Measurements from ENCODE around the gene MEIS1.
A peak's percentile ranks its signal among the peaks of the same experiment; 100 is the strongest.

MEIS1 gene

GRCh38 chr2:66569974-66570373, 135.0 kb downstream of the MEIS1 start:
- Histone ChIP-seq H4K20me1 (ENCODE audit: control insufficient read depth, insufficient read depth, low read depth, low read length) (no peaks in the 10 kb centered on the region), H3K4me1 (ENCODE audit: control insufficient read depth, low read length) (peaks cover 46% of the 10 kb centered on the region), H3K9me3 (ENCODE audit: control insufficient read depth, insufficient read depth, low read length) (no peaks in the 10 kb centered on the region), H3K4me3 (ENCODE audit: low read length) (peak overlapping the region; percentile 9; the same call in 1 of the 2 replicates), H3K4me2 (ENCODE audit: low read length) (peak overlapping the region; percentile 36), H3K27me3 (ENCODE audit: control insufficient read depth, low read length) (no peaks in the 10 kb centered on the region; the same call in 1 of the 2 replicates), H3K36me3 (ENCODE audit: control insufficient read depth, low read length) (no peaks in the 10 kb centered on the region), H3K27ac (ENCODE audit: low read depth, low read length) (peak overlapping the region; percentile 20), H3K79me2 (ENCODE audit: control insufficient read depth, low read length) (no peaks in the 10 kb centered on the region), H3K9me2 (replicated peaks; ENCODE audit: control insufficient read depth, low read length) (no peaks in the 10 kb centered on the region), H3F3A (ENCODE audit: control insufficient read depth, insufficient read depth) (0 out of 2 replicates have a peak, but pooled peaks cover 2% of the 10 kb centered on the region)
- TF ChIP-seq, protein P1, sequence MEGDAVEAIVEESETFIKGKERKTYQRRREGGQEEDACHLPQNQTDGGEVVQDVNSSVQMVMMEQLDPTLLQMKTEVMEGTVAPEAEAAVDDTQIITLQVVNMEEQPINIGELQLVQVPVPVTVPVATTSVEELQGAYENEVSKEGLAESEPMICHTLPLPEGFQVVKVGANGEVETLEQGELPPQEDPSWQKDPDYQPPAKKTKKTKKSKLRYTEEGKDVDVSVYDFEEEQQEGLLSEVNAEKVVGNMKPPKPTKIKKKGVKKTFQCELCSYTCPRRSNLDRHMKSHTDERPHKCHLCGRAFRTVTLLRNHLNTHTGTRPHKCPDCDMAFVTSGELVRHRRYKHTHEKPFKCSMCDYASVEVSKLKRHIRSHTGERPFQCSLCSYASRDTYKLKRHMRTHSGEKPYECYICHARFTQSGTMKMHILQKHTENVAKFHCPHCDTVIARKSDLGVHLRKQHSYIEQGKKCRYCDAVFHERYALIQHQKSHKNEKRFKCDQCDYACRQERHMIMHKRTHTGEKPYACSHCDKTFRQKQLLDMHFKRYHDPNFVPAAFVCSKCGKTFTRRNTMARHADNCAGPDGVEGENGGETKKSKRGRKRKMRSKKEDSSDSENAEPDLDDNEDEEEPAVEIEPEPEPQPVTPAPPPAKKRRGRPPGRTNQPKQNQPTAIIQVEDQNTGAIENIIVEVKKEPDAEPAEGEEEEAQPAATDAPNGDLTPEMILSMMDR (IDR thresholded peaks at IDR 0.05; ENCODE audit: low read depth, low read length, poor library complexity, severe bottlenecking), result no peak
- no peak for TF ChIP-seq EZH2phosphoT487 (IDR thresholded peaks at IDR 0.05; ENCODE audit: borderline replicate concordance, low read length)

DNA sequence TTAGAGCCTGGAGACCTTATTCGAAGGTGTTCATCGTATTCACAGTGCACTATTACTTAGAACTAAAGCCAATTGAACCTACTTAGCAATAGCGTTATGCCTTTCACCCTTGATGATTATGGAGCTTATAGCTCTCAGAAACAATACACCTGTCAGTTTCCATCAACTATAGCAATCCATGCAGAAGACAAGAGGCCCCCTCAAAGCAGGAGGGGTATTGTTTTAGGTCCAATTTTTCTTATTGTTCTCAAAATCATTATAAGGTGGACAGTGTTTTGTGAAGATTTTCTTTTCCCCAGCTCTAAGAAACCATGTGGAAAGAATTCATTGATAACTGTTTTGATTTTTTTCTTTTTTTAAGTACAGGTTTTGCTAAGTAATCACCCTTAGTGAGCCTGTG, 135.5 kb downstream of the MEIS1 start:
- Histone ChIP-seq H3K4me3 (ENCODE audit: low read length) (no peak overlapping the region), H3K4me1 (ENCODE audit: control insufficient read depth, low read length) (peaks cover 51% of the 10 kb centered on the region), H4K20me1 (ENCODE audit: control insufficient read depth, insufficient read depth, low read depth, low read length) (no peaks in the 10 kb centered on the region), H3F3A (ENCODE audit: control insufficient read depth, insufficient read depth) (0 out of 2 replicates have a peak, but pooled peaks cover 2% of the 10 kb centered on the region), H3K4me2 (ENCODE audit: low read length) (no peak overlapping the region), H3K36me3 (ENCODE audit: control insufficient read depth, low read length) (no peaks in the 10 kb centered on the region), H3K9me3 (ENCODE audit: control insufficient read depth, insufficient read depth, low read length) (no peaks in the 10 kb centered on the region), H3K9me2 (replicated peaks; ENCODE audit: control insufficient read depth, low read length) (no peaks in the 10 kb centered on the region), H3K27ac (ENCODE audit: low read depth, low read length) (no peak overlapping the region), H3K27me3 (ENCODE audit: control insufficient read depth, low read length) (peaks cover 2% of the 10 kb centered on the region; the same call in 1 of the 2 replicates), H3K79me2 (ENCODE audit: control insufficient read depth, low read length) (no peaks in the 10 kb centered on the region)
- no peak for TF ChIP-seq EZH2phosphoT487 (IDR thresholded peaks at IDR 0.05; ENCODE audit: borderline replicate concordance, low read length)
- TF ChIP-seq, protein P1 (IDR thresholded peaks at IDR 0.05; ENCODE audit: low read depth, low read length, poor library complexity, severe bottlenecking), result no peak

- Histone ChIP-seq H3K9me3 (ENCODE audit: control insufficient read depth, insufficient read depth, low read length) (no peaks in the 10 kb centered on the region), H3K36me3 (ENCODE audit: control insufficient read depth, low read length) (no peaks in the 10 kb centered on the region), H3K27ac (ENCODE audit: low read depth, low read length) (no peak overlapping the region), H3F3A (ENCODE audit: control insufficient read depth, insufficient read depth) (0 out of 2 replicates have a peak, but pooled peaks cover 2% of the 10 kb centered on the region), H3K79me2 (ENCODE audit: control insufficient read depth, low read length) (no peaks in the 10 kb centered on the region), H3K27me3 (ENCODE audit: control insufficient read depth, low read length) (peaks cover 7% of the 10 kb centered on the region), H3K9me2 (replicated peaks; ENCODE audit: control insufficient read depth, low read length) (no peaks in the 10 kb centered on the region), H3K4me3 (ENCODE audit: low read length) (no peak overlapping the region), H4K20me1 (ENCODE audit: control insufficient read depth, insufficient read depth, low read depth, low read length) (no peaks in the 10 kb centered on the region), H3K4me1 (ENCODE audit: control insufficient read depth, low read length) (peaks cover 51% of the 10 kb centered on the region), H3K4me2 (ENCODE audit: low read length) (0 out of 2 replicates have a peak overlapping the region, but pooled peaks have one; percentile 15)
- TF ChIP-seq EZH2phosphoT487 (IDR thresholded peaks at IDR 0.05; ENCODE audit: borderline replicate concordance, low read length), result no peak
- TF ChIP-seq, protein P1 (IDR thresholded peaks at IDR 0.05; ENCODE audit: low read depth, low read length, poor library complexity, severe bottlenecking), result no peak
These were observed 137.0 kb downstream of the MEIS1 start for GRCh38 chr2:66571918-66572317.
